ENCODE results near the gene GINS1. TPM values are rescaled to one million over a fixed set of nuclear protein-coding genes. Genes with fewer than 3 reads are reported as not detected.

GINS1 gene
- total RNA-seq, 1 experiment from 2014 or later: 6.0 TPM

DNA sequence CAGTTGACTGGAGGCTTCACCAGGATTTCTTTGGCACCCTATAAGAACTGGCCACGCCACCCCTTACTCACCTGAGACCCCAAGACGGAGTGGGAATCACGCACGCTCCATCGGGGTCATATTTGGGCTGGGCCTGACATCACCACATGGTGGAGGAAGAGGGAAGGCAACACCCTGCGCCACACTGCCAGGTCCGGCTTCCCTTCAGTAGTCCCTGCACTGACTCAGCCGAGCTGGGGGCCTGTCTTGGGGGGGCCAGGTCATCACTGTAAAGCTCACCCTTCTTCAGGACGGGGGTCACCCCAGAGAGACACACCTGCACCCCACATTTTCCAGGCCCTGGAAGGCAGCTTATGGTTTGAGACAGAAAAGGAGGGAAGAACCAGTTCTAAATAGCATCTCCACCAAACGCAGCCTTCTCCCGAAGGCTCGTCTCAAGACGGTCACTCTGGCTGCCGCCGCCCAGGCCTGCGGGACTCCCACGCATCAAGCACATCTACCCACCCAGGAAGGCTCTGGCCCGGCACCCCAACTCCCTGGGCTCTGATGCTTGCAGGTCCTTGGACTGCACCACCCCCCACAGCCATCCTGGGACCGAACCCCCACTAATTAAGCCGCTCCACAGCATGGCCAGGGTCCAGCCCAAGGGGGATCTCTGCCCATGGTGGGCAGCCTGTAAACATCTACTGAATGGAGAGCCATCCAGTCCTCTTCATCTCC lies 51.8 kb downstream of the GINS1 start:
- no peaks in the 10 kb centered on the region for H3K36me3 Mint-ChIP-seq (ENCODE audit: insufficient read depth, unreplicated experiment)
- ChIA-PET CTCF (interaction anchor here (0.7 to 0.8 kb wide), 2 partner anchors 18 to 155 kb away, joined by 3 read pairs; no protein-coding TSS in a partner anchor), POLR2A (no interaction called here)
- peaks cover 12% of the 10 kb centered on the region for H3K27me3 Mint-ChIP-seq (ENCODE audit: insufficient read depth, unreplicated experiment)
- H3K4me3 Mint-ChIP-seq (ENCODE audit: unreplicated experiment): no peak overlapping the region
- H3K27ac Mint-ChIP-seq (ENCODE audit: low read depth, unreplicated experiment): no peak overlapping the region
- BruUV-seq (replicated peaks): no TSS peak
- no peaks in the 10 kb centered on the region for H3K9me3 Mint-ChIP-seq (ENCODE audit: unreplicated experiment)
- DNase-seq (ENCODE audit: unreplicated experiment): no peak
- no peaks in the 10 kb centered on the region for H3K4me1 Mint-ChIP-seq (ENCODE audit: insufficient read depth, unreplicated experiment)
- TF ChIP-seq, protein P1, sequence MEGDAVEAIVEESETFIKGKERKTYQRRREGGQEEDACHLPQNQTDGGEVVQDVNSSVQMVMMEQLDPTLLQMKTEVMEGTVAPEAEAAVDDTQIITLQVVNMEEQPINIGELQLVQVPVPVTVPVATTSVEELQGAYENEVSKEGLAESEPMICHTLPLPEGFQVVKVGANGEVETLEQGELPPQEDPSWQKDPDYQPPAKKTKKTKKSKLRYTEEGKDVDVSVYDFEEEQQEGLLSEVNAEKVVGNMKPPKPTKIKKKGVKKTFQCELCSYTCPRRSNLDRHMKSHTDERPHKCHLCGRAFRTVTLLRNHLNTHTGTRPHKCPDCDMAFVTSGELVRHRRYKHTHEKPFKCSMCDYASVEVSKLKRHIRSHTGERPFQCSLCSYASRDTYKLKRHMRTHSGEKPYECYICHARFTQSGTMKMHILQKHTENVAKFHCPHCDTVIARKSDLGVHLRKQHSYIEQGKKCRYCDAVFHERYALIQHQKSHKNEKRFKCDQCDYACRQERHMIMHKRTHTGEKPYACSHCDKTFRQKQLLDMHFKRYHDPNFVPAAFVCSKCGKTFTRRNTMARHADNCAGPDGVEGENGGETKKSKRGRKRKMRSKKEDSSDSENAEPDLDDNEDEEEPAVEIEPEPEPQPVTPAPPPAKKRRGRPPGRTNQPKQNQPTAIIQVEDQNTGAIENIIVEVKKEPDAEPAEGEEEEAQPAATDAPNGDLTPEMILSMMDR (IDR thresholded peaks at IDR 0.05; ENCODE audit: unreplicated experiment): no peak
- intact Hi-C loops (cut with micrococcal nuclease): no loop called here

DNA sequence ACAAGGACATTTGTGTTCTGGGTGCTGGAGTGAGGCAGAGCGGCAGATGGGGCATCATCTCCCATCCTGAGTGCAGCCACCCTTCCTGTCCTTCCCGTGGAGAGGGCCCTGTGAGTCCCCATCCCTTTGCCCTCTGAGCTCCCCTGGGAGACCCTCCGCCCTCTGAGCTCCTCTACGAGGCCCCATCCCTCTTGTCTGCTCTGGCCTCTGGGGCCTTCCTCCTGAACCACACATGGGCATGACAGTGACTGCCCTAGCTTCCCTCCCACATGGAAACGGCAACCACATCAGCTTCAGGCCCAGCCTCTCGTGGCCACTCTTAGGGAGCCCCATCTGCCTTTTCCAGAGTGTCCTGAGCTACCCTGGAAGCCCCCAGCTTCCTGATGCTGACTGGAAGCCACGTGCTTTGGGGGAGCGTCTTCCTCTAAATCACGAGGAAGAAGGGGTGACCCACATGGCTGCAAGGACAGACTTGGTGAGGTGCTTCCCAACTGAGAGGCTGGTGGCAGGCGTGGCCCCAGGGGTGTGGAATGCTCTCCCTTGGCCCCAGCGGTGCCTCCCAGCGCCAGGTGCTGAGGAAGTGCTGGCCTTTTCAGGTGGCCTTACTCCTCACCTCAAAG lies 52.6 kb downstream of the GINS1 start:
- POLR2A ChIA-PET: no interaction called here
- H3K9me3 Mint-ChIP-seq (ENCODE audit: unreplicated experiment): no peaks in the 10 kb centered on the region
- peaks cover 12% of the 10 kb centered on the region for H3K27me3 Mint-ChIP-seq (ENCODE audit: insufficient read depth, unreplicated experiment)
- no peak overlapping the region for H3K4me3 Mint-ChIP-seq (ENCODE audit: unreplicated experiment)
- TF ChIP-seq, protein P1 (IDR thresholded peaks at IDR 0.05; ENCODE audit: unreplicated experiment): no peak
- H3K27ac Mint-ChIP-seq (ENCODE audit: low read depth, unreplicated experiment): no peak overlapping the region
- CTCF ChIA-PET: interaction anchor here (0.6 to 0.8 kb wide), 2 partner anchors 18 to 195 kb away, joined by 3 to 6 read pairs; no protein-coding TSS in a partner anchor
- DNase-seq (ENCODE audit: unreplicated experiment): no peak
- H3K36me3 Mint-ChIP-seq (ENCODE audit: insufficient read depth, unreplicated experiment): no peaks in the 10 kb centered on the region
- H3K4me1 Mint-ChIP-seq (ENCODE audit: insufficient read depth, unreplicated experiment): no peaks in the 10 kb centered on the region
- BruUV-seq (replicated peaks): no TSS peak
- intact Hi-C loops (cut with micrococcal nuclease): no loop called here

DNA sequence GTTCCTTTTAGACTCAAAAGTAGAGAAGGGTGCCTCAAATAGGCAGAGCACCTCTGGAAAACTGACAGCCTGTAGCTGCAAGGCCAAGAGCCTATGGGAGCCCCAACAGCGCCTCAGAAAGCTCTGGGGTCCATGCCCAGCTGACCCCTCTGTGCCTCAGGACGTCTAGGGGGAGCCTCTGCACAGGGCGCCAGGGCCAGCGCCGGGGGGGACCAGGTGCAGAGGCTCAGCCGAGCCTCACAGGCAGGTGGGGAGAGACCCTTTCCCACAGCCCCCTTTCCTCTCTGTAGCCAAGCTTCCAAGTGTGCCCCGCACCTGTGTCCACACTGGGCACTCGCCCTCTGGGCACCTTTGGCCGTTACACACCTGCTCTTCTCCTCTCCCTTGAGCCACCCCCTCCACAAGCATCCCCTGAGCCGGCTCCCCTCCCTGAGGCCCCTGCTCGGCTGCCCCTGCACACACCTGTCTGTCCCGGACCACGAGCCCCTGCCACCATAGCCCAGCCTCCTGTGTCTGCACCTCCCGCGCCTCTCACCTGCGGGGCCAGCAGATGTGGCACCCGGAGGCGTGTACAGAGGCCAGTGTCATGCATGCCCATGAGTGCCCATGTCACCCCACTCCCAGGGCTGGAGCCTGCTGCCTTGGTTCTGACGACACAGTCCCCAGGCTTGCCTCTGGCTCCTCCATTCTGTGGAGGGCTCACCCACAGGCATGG lies 53.2 kb downstream of the GINS1 start:
- ChIA-PET POLR2A (no interaction called here), CTCF (interaction anchor here (0.6 kb wide), 1 partner anchor 196 kb away, joined by 6 read pairs; no protein-coding TSS in a partner anchor)
- BruUV-seq (replicated peaks): no TSS peak
- Mint-ChIP-seq H3K27me3 (ENCODE audit: insufficient read depth, unreplicated experiment) (peaks cover 12% of the 10 kb centered on the region), H3K27ac (ENCODE audit: low read depth, unreplicated experiment) (no peak overlapping the region), H3K9me3 (ENCODE audit: unreplicated experiment) (no peaks in the 10 kb centered on the region), H3K4me3 (ENCODE audit: unreplicated experiment) (no peak overlapping the region), H3K36me3 (ENCODE audit: insufficient read depth, unreplicated experiment) (no peaks in the 10 kb centered on the region), H3K4me1 (ENCODE audit: insufficient read depth, unreplicated experiment) (no peaks in the 10 kb centered on the region)
- TF ChIP-seq, protein P1 (IDR thresholded peaks at IDR 0.05; ENCODE audit: unreplicated experiment): no peak
- intact Hi-C loops (cut with micrococcal nuclease): no loop called here
- no peak for DNase-seq (ENCODE audit: unreplicated experiment)

DNA sequence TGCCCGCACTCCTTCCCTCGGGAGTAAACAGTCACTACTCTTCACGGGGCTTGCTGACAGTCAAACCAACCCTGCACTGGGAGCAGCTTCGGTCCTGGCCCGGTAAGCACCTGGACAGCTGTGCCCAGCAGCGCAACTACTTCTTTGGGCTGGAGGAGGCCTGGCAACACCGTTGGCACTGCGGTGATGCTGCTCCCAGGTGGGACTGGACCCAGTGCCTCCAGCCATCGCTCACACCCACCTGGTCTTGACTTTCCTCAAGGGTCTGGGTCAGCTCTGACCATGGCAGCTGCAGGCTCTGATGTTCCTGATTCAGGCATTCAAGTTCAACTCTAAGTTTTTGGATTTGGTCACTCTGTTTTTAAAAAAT lies 53.8 kb downstream of the GINS1 start:
- CTCF ChIA-PET: interaction anchor here (2.4 kb wide), 1 partner anchor 80 kb away, joined by 14 read pairs; no protein-coding TSS in a partner anchor
- TF ChIP-seq, protein P1 (IDR thresholded peaks at IDR 0.05; ENCODE audit: unreplicated experiment): no peak
- H3K27me3 Mint-ChIP-seq (ENCODE audit: insufficient read depth, unreplicated experiment): peaks cover 12% of the 10 kb centered on the region
- no peak overlapping the region for H3K4me3 Mint-ChIP-seq (ENCODE audit: unreplicated experiment)
- POLR2A ChIA-PET: no interaction called here
- no peaks in the 10 kb centered on the region for H3K4me1 Mint-ChIP-seq (ENCODE audit: insufficient read depth, unreplicated experiment)
- no peak for DNase-seq (ENCODE audit: unreplicated experiment)
- BruUV-seq (replicated peaks): no TSS peak
- no peak overlapping the region for H3K27ac Mint-ChIP-seq (ENCODE audit: low read depth, unreplicated experiment)
- intact Hi-C loops (cut with micrococcal nuclease): no loop called here
- H3K36me3 Mint-ChIP-seq (ENCODE audit: insufficient read depth, unreplicated experiment): no peaks in the 10 kb centered on the region
- H3K9me3 Mint-ChIP-seq (ENCODE audit: unreplicated experiment): no peaks in the 10 kb centered on the region
